Smooth muscle cell (in vitro differentiated cells): ENCODE data around the gene SERPINA12. TPM values are rescaled to one million over a fixed set of nuclear protein-coding genes. Genes with fewer than 3 reads are reported as not detected.

Experiments
- DNase-seq: peaks from one replicate; lab custom pipeline; 2025; ENCODE audit not compliant: unreplicated experiment; lab: John Stamatoyannopoulos, UW
- H2AFZ ChIP-seq: fragments of 200-600 bp; sonication (generic); 2 replicates; pipeline ENCODE4 v1.6.0; 2016; ENCODE audit warnings: antibody characterized with exemption, low read depth, mild to moderate bottlenecking
- H3F3A ChIP-seq: fragments of 200-600 bp; sonication (generic); 2 replicates; pipeline ENCODE4 v1.6.0; 2017; ENCODE audit warnings: antibody characterized with exemption, low read depth
- H3K27ac ChIP-seq: fragments of 200-600 bp; sonication (generic); 2 replicates; pipeline ENCODE4 v1.5.1; 2016; ENCODE audit warnings: low read depth, mild to moderate bottlenecking
- H3K27me3 ChIP-seq: fragments of 200-600 bp; sonication (generic); 2 replicates; pipeline ENCODE4 v1.6.1; 2016; ENCODE audit warnings: low read depth, mild to moderate bottlenecking
- H3K36me3 ChIP-seq: fragments of 200-600 bp; sonication (generic); 2 replicates; pipeline ENCODE4 v1.5.1; 2016; ENCODE audit warnings: low read depth
- H3K4me1 ChIP-seq: fragments of 200-600 bp; sonication (generic); 2 replicates; pipeline ENCODE4 v1.5.1; 2016; ENCODE audit warnings: low read depth
- H3K4me2 ChIP-seq: fragments of 200-600 bp; sonication (generic); 2 replicates; pipeline ENCODE4 v1.6.0; 2016; ENCODE audit warnings: mild to moderate bottlenecking
- H3K4me3 ChIP-seq: fragments of 200-600 bp; sonication (generic); 2 replicates; pipeline ENCODE4 v1.5.1; 2016; ENCODE audit warnings: mild to moderate bottlenecking
- H3K79me2 ChIP-seq: fragments of 200-600 bp; sonication (generic); 2 replicates; pipeline ENCODE4 v1.6.0; 2016; ENCODE audit warnings: low read depth, mild to moderate bottlenecking
- H3K9ac ChIP-seq: fragments of 200-600 bp; sonication (generic); 2 replicates; pipeline ENCODE4 v1.6.0; 2016; ENCODE audit warnings: low read depth
- H3K9me3 ChIP-seq: fragments of 200-600 bp; sonication (generic); replicated peaks from 2 replicates; pipeline ENCODE4 v1.5.1; 2016; ENCODE audit warnings: low read depth
- H4K20me1 ChIP-seq: fragments of 200-600 bp; sonication (generic); 2 replicates; pipeline ENCODE4 v1.6.0; 2016; ENCODE audit warnings: low read depth
- CTCF ChIP-seq: fragments of 200-600 bp; sonication (generic); IDR thresholded peaks from 2 replicates; pipeline ENCODE4 v1.5.1; 2017; ENCODE audit warnings: borderline replicate concordance, mild to moderate bottlenecking, antibody characterized with exemption; ENCODE audit not compliant: insufficient read depth, poor library complexity, severe bottlenecking
- WGBS: methylation state at CpG from one replicate; pipeline ENCODE4 v1.1.7; 2016; ENCODE audit warnings: low lambda C conversion rate; 5-methylcytosine and 5-hydroxymethylcytosine counted together
- polyA plus RNA-seq: library from polyadenylated mRNA; unstranded; fragments of >200 nt; fragmentation: Nextera tagmentation; extraction: Ambion mirVana; gene quantifications from 2 replicates; pipeline ENCODE4 v1.2.1, GENCODE V29; 2016
- total RNA-seq: library from RNA; depleted of rRNA; stranded (reverse); fragments of >200 nt; gene quantifications from 2 replicates; pipeline ENCODE4 v1.2.3, GENCODE V29; 2014

Gene SERPINA12
- total and polyA plus RNA-seq, 2 experiments from 2014 or later, result not detected

GRCh38 chr14:94462763-94463572, 46.3 kb downstream of the SERPINA12 start:
- Histone ChIP-seq H3K36me3 (no peaks in the 10 kb centered on the region), H3K9me3 (no peaks in the 10 kb centered on the region), H4K20me1 (no peaks in the 10 kb centered on the region), H3F3A (no peaks in the 10 kb centered on the region), H3K27ac (no peak overlapping the region), H3K4me1 (no peaks in the 10 kb centered on the region), H3K4me3 (no peak overlapping the region), H3K79me2 (no peaks in the 10 kb centered on the region), H3K9ac (no peak overlapping the region), H3K27me3 (no peaks in the 10 kb centered on the region), H3K4me2 (no peak overlapping the region), H2AFZ (no peak overlapping the region)
- 83% methylated on average over 7 of the region's 7 CpGs for WGBS
- DNase-seq, result no peak
- no peak for TF ChIP-seq CTCF

DNA sequence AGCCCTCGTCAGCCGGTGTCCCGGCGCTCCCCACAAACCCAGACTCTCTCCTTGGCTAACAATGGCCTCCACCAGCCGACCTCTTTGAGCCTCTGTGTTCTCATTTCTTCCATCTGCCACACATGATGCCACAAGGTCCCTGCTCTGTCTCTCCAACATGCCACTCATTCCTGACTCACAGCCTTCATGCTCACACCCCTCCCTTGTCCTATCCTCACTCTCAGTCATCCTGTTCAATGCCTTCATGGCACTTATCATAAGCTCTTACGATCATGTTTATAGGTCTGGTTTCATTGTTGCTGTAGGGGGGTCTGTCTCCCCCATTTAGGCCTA, 47.1 kb downstream of the SERPINA12 start:
- Histone ChIP-seq H3K27ac (no peak overlapping the region), H3K4me2 (no peak overlapping the region), H4K20me1 (no peaks in the 10 kb centered on the region), H3K4me1 (no peaks in the 10 kb centered on the region), H3K9ac (no peak overlapping the region), H3K36me3 (no peaks in the 10 kb centered on the region), H3K27me3 (no peaks in the 10 kb centered on the region), H3K9me3 (no peaks in the 10 kb centered on the region), H3K4me3 (no peak overlapping the region), H3K79me2 (no peaks in the 10 kb centered on the region), H3F3A (no peaks in the 10 kb centered on the region), H2AFZ (no peak overlapping the region)
- TF ChIP-seq CTCF, result no peak
- no peak for DNase-seq
- WGBS, result 91% methylated on average over 6 of the region's 6 CpGs

- Histone ChIP-seq H3F3A (no peaks in the 10 kb centered on the region), H3K79me2 (no peaks in the 10 kb centered on the region), H3K9me3 (no peaks in the 10 kb centered on the region), H3K27me3 (no peaks in the 10 kb centered on the region), H2AFZ (no peak overlapping the region), H3K36me3 (no peaks in the 10 kb centered on the region), H4K20me1 (no peaks in the 10 kb centered on the region), H3K4me2 (no peak overlapping the region), H3K27ac (no peak overlapping the region), H3K4me3 (no peak overlapping the region), H3K9ac (no peak overlapping the region), H3K4me1 (no peaks in the 10 kb centered on the region)
- TF ChIP-seq CTCF, result no peak
- no peak for DNase-seq
- WGBS, result 94% methylated on average over 19 of the region's 19 CpGs
Observed at GRCh38 chr14:94461526-94462218, 47.6 kb downstream of the SERPINA12 start.
